SU-DHL-6 (cell line): ENCODE data around the gene ESYT2.

Experiments
- H2AFZ ChIP-seq: fragments of 200-600 bp; sonication (generic); 2 replicates; pipeline ENCODE4 v1.6.1; 2014; ENCODE audit warnings: low read depth, mild to moderate bottlenecking, moderate library complexity, mixed read lengths, antibody characterized with exemption, low read length; ENCODE audit not compliant: severe bottlenecking
- H3F3A ChIP-seq: fragments of 200-600 bp; shearing (Covaris generic); 2 replicates; pipeline ENCODE4 v1.6.0; 2016; ENCODE audit warnings: antibody characterized with exemption, mild to moderate bottlenecking; ENCODE audit not compliant: insufficient read depth
- H3K27ac ChIP-seq: fragments of 200-600 bp; sonication (generic); 2 replicates; pipeline ENCODE4 v1.5.1; 2016; ENCODE audit warnings: low read depth, mild to moderate bottlenecking, low read length, moderate library complexity, mixed read lengths
- H3K27me3 ChIP-seq: fragments of 200-600 bp; sonication (generic), shearing (Covaris generic); 2 replicates; pipeline ENCODE4 v1.6.0; 2014; ENCODE audit warnings: mild to moderate bottlenecking, low read length
- H3K36me3 ChIP-seq: fragments of 200-600 bp; sonication (generic); 2 replicates; pipeline ENCODE4 v1.6.1; 2014; ENCODE audit warnings: mild to moderate bottlenecking, low read length, mixed read lengths
- H3K4me2 ChIP-seq: fragments of 300-600, 200-600 bp; shearing (Covaris generic), sonication (generic); 2 replicates; pipeline ENCODE4 v1.6.0; 2014; ENCODE audit warnings: low read length, low read depth, mild to moderate bottlenecking; ENCODE audit not compliant: poor library complexity, severe bottlenecking
- H3K4me3 ChIP-seq: fragments of 200-600 bp; sonication (generic); 2 replicates; pipeline ENCODE4 v1.5.1; 2014; ENCODE audit warnings: antibody characterized with exemption, low read length, mild to moderate bottlenecking, mixed read lengths; ENCODE audit not compliant: insufficient read depth, poor library complexity, severe bottlenecking
- H3K79me2 ChIP-seq: fragments of 200-600 bp; sonication (generic); 2 replicates; pipeline ENCODE4 v1.6.1; 2014; ENCODE audit warnings: mild to moderate bottlenecking, low read length, moderate library complexity; ENCODE audit not compliant: insufficient read depth
- H3K9ac ChIP-seq: fragments of 200-600 bp; sonication (generic); 2 replicates; pipeline ENCODE4 v1.7.0; 2014; ENCODE audit warnings: mild to moderate bottlenecking, low read length
- H3K9me2 ChIP-seq: fragments of 200-600 bp; sonication (generic); replicated peaks from 2 replicates; pipeline ENCODE4 v1.6.1; 2014; ENCODE audit warnings: low read length; ENCODE audit not compliant: insufficient read depth
- H3K9me3 ChIP-seq: fragments of 200-600 bp; sonication (generic); 2 replicates; pipeline ENCODE4 v1.6.1; 2014; ENCODE audit warnings: low read length, mixed read lengths; ENCODE audit not compliant: insufficient read depth
- H4K20me1 ChIP-seq: fragments of 200-600 bp; sonication (generic); 2 replicates; pipeline ENCODE4 v1.6.1; 2014; ENCODE audit warnings: low read depth, mild to moderate bottlenecking, antibody characterized with exemption, low read length, moderate library complexity, mixed read lengths
- CTCF ChIP-seq: fragments of 200-600 bp; sonication (generic); IDR thresholded peaks from one replicate; pipeline ENCODE4 v1.5.1; 2017; ENCODE audit warnings: antibody characterized with exemption, mild to moderate bottlenecking, low read length, moderate library complexity; ENCODE audit not compliant: insufficient read depth, poor library complexity, severe bottlenecking
- EZH2phosphoT487 ChIP-seq: fragments of 200-600 bp; sonication (generic), shearing (Covaris generic); conservative IDR thresholded peaks from 2 replicates; pipeline ENCODE4 v1.6.1; 2018; ENCODE audit warnings: mild to moderate bottlenecking, antibody characterized with exemption, low read length, moderate library complexity, mixed read lengths

ESYT2 gene

DNA sequence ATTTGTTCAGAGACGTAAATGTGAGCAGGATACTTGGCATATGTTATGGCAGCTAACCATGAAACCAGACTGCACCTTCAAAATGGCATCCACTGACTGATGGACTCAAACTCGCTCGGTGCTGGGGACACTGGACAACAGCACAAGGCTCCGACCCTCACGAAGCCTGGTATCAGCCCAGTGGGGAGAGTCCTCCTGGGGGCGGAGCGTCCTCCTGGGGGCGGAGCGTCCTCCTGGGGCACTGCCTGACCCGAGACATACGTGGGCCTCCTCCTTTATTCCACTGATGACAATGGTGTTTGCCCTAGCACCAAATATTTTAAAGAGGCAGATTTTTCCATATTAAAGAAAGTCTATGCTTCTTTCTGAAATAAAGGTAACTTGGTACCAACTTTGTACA is 39.5 kb downstream of the ESYT2 start:
- TF ChIP-seq CTCF (no peak), EZH2phosphoT487 (no peak)
- Histone ChIP-seq H3K9me3 (no peaks in the 10 kb centered on the region), H3K27me3 (no peaks in the 10 kb centered on the region), H3K9me2 (no peaks in the 10 kb centered on the region), H3K27ac (no peak overlapping the region), H3K9ac (no peak overlapping the region), H4K20me1 (no peaks in the 10 kb centered on the region), H3K79me2 (no peaks in the 10 kb centered on the region), H3F3A (no peaks in the 10 kb centered on the region), H2AFZ (no peak overlapping the region), H3K4me2 (no peak overlapping the region), H3K4me3 (no peak overlapping the region), H3K36me3 (no peaks in the 10 kb centered on the region)

GRCh38 chr7:158786898-158787297 is 42.4 kb downstream of the ESYT2 start:
- Histone ChIP-seq H3K36me3 (0 out of 2 replicates have a peak, but pooled peaks cover 3% of the 10 kb centered on the region), H3K9ac (no peak overlapping the region), H3K4me3 (no peak overlapping the region), H4K20me1 (no peaks in the 10 kb centered on the region), H2AFZ (no peak overlapping the region), H3K9me3 (no peaks in the 10 kb centered on the region), H3K9me2 (no peaks in the 10 kb centered on the region), H3K27ac (no peak overlapping the region), H3K27me3 (no peaks in the 10 kb centered on the region), H3F3A (no peaks in the 10 kb centered on the region), H3K79me2 (no peaks in the 10 kb centered on the region), H3K4me2 (no peak overlapping the region)
- TF ChIP-seq CTCF (no peak), EZH2phosphoT487 (no peak)

DNA sequence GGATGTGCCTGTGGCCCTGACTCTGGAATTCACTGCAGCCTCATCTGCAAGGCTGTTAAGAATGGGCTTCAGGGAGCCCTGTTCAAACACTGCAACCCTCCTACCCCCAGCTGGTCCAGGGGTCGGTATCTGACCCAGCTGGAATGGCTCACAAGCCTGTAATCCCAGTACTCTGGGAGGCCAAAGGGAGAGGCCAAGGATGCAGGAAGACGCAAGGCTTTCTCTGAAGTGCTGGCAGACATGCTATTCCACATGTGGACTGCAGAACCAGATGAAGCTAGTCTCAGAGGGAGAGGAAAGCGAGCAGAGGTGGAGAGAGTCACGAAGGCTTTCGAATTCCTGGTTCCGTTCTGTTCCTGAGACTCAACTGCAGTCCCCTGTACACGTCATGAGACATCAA is 45.0 kb downstream of the ESYT2 start:
- Histone ChIP-seq H3K4me3 (no peak overlapping the region), H3K27me3 (no peaks in the 10 kb centered on the region), H3F3A (no peaks in the 10 kb centered on the region), H3K9ac (no peak overlapping the region), H4K20me1 (no peaks in the 10 kb centered on the region), H3K27ac (no peak overlapping the region), H3K9me2 (no peaks in the 10 kb centered on the region), H2AFZ (no peak overlapping the region), H3K79me2 (no peaks in the 10 kb centered on the region), H3K9me3 (no peaks in the 10 kb centered on the region), H3K4me2 (no peak overlapping the region), H3K36me3 (0 out of 2 replicates have a peak, but pooled peaks cover 3% of the 10 kb centered on the region)
- TF ChIP-seq CTCF (no peak), EZH2phosphoT487 (no peak)

- no peak overlapping the region for H2AFZ ChIP-seq
- H3K4me3 ChIP-seq: no peak overlapping the region
- H3K27ac ChIP-seq: no peak overlapping the region
- H3K27me3 ChIP-seq: no peaks in the 10 kb centered on the region
- no peaks in the 10 kb centered on the region for H4K20me1 ChIP-seq
- H3K9me3 ChIP-seq: no peaks in the 10 kb centered on the region
- 0 out of 2 replicates have a peak, but pooled peaks cover 3% of the 10 kb centered on the region for H3K36me3 ChIP-seq
- no peak overlapping the region for H3K4me2 ChIP-seq
- TF ChIP-seq CTCF: no peak
- TF ChIP-seq EZH2phosphoT487: no peak
- no peaks in the 10 kb centered on the region for H3K79me2 ChIP-seq
- no peaks in the 10 kb centered on the region for H3F3A ChIP-seq
- H3K9me2 ChIP-seq: no peaks in the 10 kb centered on the region
- H3K9ac ChIP-seq: no peak overlapping the region
Measured at GRCh38 chr7:158783595-158783994, 45.7 kb downstream of the ESYT2 start.
